Measurements from ENCODE around the gene EXOC3L1.

- TF ChIP-seq GATA3 (IDR thresholded peaks at IDR 0.05; ENCODE audit: low read depth, low read length): no peak
- no peak for TF ChIP-seq GATA2 (IDR thresholded peaks at IDR 0.05; ENCODE audit: low read depth, low read length)
These were observed 7.6 kb downstream of the EXOC3L1 start for GRCh38 chr16:67182288-67182687.
